ENCODE results near the gene FRMD4A. TPM values are rescaled to one million over a fixed set of nuclear protein-coding genes. Genes with fewer than 3 reads are reported as not detected.
A peak's percentile ranks its signal among the peaks of the same experiment; 100 is the strongest.

FRMD4A gene
- total and polyA plus RNA-seq, 2 of the 4 experiments (the other 2 are of a cell fraction) = 30.3 to 68.8 TPM

- Histone ChIP-seq H4K20me1 (ENCODE audit: insufficient read depth, low read length) (no peaks in the 10 kb centered on the region), H2BK120ac (ENCODE audit: low read depth, low read length) (peak overlapping the region; percentile 56; the same call in 1 of the 2 replicates), H3K23ac (ENCODE audit: low read depth, low read length) (no peak overlapping the region), H2BK5ac (ENCODE audit: low read depth, low read length, poor library complexity, severe bottlenecking) (no peak overlapping the region), H3K9ac (ENCODE audit: low read depth, low read length) (no peak overlapping the region), H3K36me3 (ENCODE audit: control insufficient read depth, insufficient read depth, low read length) (no peaks in the 10 kb centered on the region), H3K27me3 (ENCODE audit: control insufficient read depth, insufficient read depth, low read length) (no peaks in the 10 kb centered on the region), H3K4ac (ENCODE audit: low read depth, low read length) (no peak overlapping the region), H2AK5ac (ENCODE audit: low read depth, low read length) (no peak overlapping the region; the same call in 1 of the 2 replicates), H2AFZ (replicated peaks; ENCODE audit: low read length, poor library complexity) (no peak overlapping the region), H2BK15ac (ENCODE audit: low read depth, low read length) (no peak overlapping the region), H3K27ac (ENCODE audit: insufficient read depth, low read length) (no peak overlapping the region), H3K79me1 (ENCODE audit: low read depth in 1 of 2, low read length in 2 of 2) (peaks cover 0 to 29% of the 10 kb centered on the region in 2 experiments; a peak in 2 of 4 replicates), H3K18ac (ENCODE audit: low read depth, low read length) (no peak overlapping the region), H3K14ac (replicated peaks; ENCODE audit: low read depth, low read length) (no peak overlapping the region; the same call in 1 of the 2 replicates), H2AK9ac (replicated peaks; ENCODE audit: low read depth, low read length, poor library complexity) (no peak overlapping the region), H3K9me3 (ENCODE audit: control insufficient read depth, insufficient read depth, low read length) (no peaks in the 10 kb centered on the region), H4K8ac (ENCODE audit: low read depth in 2 of 2, low read length in 2 of 2) (no peak overlapping the region), H4K91ac (ENCODE audit: insufficient read depth, low read depth, low read length) (no peak overlapping the region), H3K56ac (ENCODE audit: extremely low read depth, insufficient read depth, low read length) (no peak overlapping the region), H3K9me1 (ENCODE audit: insufficient read depth, low read length) (peaks cover 9% of the 10 kb centered on the region), H4K5ac (ENCODE audit: low read depth, low read length) (no peak overlapping the region), H2BK20ac (ENCODE audit: low read depth, low read length) (no peak overlapping the region), H3K4me1 (ENCODE audit: control insufficient read depth, insufficient read depth, low read length) (peaks cover 11% of the 10 kb centered on the region), H3K4me2 (ENCODE audit: low read depth, low read length) (no peak overlapping the region), H3K4me3 (ENCODE audit: insufficient read depth, low read depth, low read length) (no peak overlapping the region)
- no CpG with 5 or more reads among the region's 3 CpGs for WGBS, 2 experiments (ENCODE audit: extremely low coverage in 2 of 2, insufficient read length in 1 of 2)
- CTCF ChIA-PET = no interaction called here
- in situ Hi-C loops (cut with MboI; ENCODE audit: low sequenced_read_pairs) = no loop called here
- dilution Hi-C loops (cut with HindIII; ENCODE audit: low sequenced_read_pairs, unreplicated experiment) = no loop called here
- ATAC-seq (ENCODE audit: low read depth) (no peak), DNase-seq (no peak)
- no TSS peak for BruUV-seq (replicated peaks)
- TF ChIP-seq CHD1 (IDR thresholded peaks at IDR 0.05; ENCODE audit: low read depth, low read length) = no peak
- no peak for TF ChIP-seq ELK1 (IDR thresholded peaks at IDR 0.05; ENCODE audit: borderline replicate concordance, low read depth, low read length)
- TF ChIP-seq RAD21 (IDR thresholded peaks at IDR 0.05; ENCODE audit: low read length) = no peak
- no peak for TF ChIP-seq POLR2A (IDR thresholded peaks at IDR 0.05; ENCODE audit: low read depth, low read length)
- TF ChIP-seq, protein P1, sequence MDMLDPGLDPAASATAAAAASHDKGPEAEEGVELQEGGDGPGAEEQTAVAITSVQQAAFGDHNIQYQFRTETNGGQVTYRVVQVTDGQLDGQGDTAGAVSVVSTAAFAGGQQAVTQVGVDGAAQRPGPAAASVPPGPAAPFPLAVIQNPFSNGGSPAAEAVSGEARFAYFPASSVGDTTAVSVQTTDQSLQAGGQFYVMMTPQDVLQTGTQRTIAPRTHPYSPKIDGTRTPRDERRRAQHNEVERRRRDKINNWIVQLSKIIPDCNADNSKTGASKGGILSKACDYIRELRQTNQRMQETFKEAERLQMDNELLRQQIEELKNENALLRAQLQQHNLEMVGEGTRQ (IDR thresholded peaks at IDR 0.05; ENCODE audit: low read depth, low read length) = no peak
- no peak for TF ChIP-seq NFE2L2 (IDR thresholded peaks at IDR 0.05; ENCODE audit: low read depth, low read length)
- no peak for TF ChIP-seq MAFK (IDR thresholded peaks at IDR 0.05; ENCODE audit: low read depth, low read length)
- no peak for TF ChIP-seq MXI1 (IDR thresholded peaks at IDR 0.05; ENCODE audit: borderline replicate concordance, low read depth, low read length)
- no peak for TF ChIP-seq MAZ (IDR thresholded peaks at IDR 0.05; ENCODE audit: borderline replicate concordance, low read depth, low read length)
- TF ChIP-seq CEBPB (IDR thresholded peaks at IDR 0.05; ENCODE audit: low read depth, low read length) = no peak
- TF ChIP-seq, protein P2, sequence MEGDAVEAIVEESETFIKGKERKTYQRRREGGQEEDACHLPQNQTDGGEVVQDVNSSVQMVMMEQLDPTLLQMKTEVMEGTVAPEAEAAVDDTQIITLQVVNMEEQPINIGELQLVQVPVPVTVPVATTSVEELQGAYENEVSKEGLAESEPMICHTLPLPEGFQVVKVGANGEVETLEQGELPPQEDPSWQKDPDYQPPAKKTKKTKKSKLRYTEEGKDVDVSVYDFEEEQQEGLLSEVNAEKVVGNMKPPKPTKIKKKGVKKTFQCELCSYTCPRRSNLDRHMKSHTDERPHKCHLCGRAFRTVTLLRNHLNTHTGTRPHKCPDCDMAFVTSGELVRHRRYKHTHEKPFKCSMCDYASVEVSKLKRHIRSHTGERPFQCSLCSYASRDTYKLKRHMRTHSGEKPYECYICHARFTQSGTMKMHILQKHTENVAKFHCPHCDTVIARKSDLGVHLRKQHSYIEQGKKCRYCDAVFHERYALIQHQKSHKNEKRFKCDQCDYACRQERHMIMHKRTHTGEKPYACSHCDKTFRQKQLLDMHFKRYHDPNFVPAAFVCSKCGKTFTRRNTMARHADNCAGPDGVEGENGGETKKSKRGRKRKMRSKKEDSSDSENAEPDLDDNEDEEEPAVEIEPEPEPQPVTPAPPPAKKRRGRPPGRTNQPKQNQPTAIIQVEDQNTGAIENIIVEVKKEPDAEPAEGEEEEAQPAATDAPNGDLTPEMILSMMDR (conservative IDR thresholded peaks at IDR 0.05; ENCODE audit: low read depth, low read length) = no peak
- no peak for TF ChIP-seq RFX5 (IDR thresholded peaks at IDR 0.05; ENCODE audit: low read depth, low read length)
- no peak for TF ChIP-seq BHLHE40 (IDR thresholded peaks at IDR 0.05; ENCODE audit: low read depth, low read length)
- no peak for TF ChIP-seq FOS (IDR thresholded peaks at IDR 0.05; ENCODE audit: low read depth, low read length)
- POLR2A ChIA-PET (ENCODE audit: unreplicated experiment) = interaction anchor here (0.6 kb wide), 1 partner anchor 486 kb away, joined by 3 read pairs; no protein-coding TSS in a partner anchor
- intact Hi-C loops (cut with micrococcal nuclease) = no loop called here
These were observed 410.3 kb downstream of the FRMD4A start for GRCh38 chr10:13920465-13920864.

All from IMR-90 (cell line).